Spleen (tissue), 7 donors: ENCODE data around the gene GNG13.

Experiments
- CTCF ChIP-seq, 11 experiments: fragments of 200-600 bp in 7 of 11; fragments of 450-650 bp in 4 of 11; sonication (generic) in 4 of 11; IDR thresholded peaks in 8 of 11; conservative IDR thresholded peaks in 3 of 11; 1 replicate in 7 of 11; 2 replicates in 4 of 11; pipeline versions ENCODE4 v1.4.0 to v1.8.0; 2016 to 2021; ENCODE audit warnings: antibody characterized with exemption in 11 of 11, inconsistent platforms in 4 of 11, mild to moderate bottlenecking in 1 of 11
- POLR2A ChIP-seq, 3 donors: fragments of 450-650 bp; IDR thresholded peaks; one replicate each; pipeline ENCODE4 v1.5.1; 2017; ENCODE audit warnings: antibody characterized with exemption in 3 of 3, mild to moderate bottlenecking in 1 of 3
- donor health status: DM: no; HTN: no; CAD: no; lungs with moderate emphysema.
- donor health status: DM: no; HTN: no; CAD: no.
- donor health status: DM: no; HTN: no; CAD: no.

DNA sequence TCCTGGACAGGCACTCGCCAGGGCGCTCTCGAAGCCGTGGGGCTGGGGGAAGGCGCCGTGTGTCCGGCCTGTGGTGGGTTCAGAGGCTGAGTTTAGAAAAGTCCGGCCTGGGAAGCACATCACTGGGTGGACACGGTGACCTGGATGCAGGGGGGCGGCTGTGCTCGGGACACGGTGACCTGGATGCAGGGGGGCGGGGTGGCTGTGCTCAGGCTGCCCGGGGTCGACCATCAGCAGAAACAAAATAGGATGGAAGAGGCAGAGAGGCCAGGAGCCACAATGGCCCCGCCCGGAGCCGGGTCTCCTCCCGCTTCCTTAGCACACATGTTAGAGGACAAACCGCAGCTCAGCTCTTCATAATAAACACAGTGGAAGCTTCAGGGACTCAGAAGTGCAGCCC is 43.2 kb upstream of the GNG13 start:
- TF ChIP-seq CTCF (IDR thresholded peaks at IDR 0.05 in 8 of 11, conservative IDR thresholded peaks at IDR 0.05 in 3 of 11) (no peak), POLR2A (IDR thresholded peaks at IDR 0.05) (no peak)
